ES-I3 (cell line): ENCODE measurements around the gene ABCA7.
A peak's percentile ranks its signal among the peaks of the same experiment; 100 is the strongest.

ENCODE experiments used
- H3K36me3 ChIP-seq: 2 replicates; pipeline ENCODE4 v1.6.1; 2013; ENCODE audit warnings: mild to moderate bottlenecking, low read length, control low read depth, moderate library complexity; ENCODE audit not compliant: insufficient read depth
- H3K4me1 ChIP-seq: 2 replicates; pipeline ENCODE4 v1.6.1; 2013; ENCODE audit warnings: mild to moderate bottlenecking, control low read depth, low read length; ENCODE audit not compliant: insufficient read depth
- H3K9ac ChIP-seq: 2 replicates; pipeline ENCODE4 v1.6.1; 2013; ENCODE audit warnings: low read depth, mild to moderate bottlenecking, low read length, moderate library complexity
- H3K9me3 ChIP-seq: 2 replicates; pipeline ENCODE4 v1.6.1; 2013; ENCODE audit warnings: mild to moderate bottlenecking, low read length, moderate library complexity; ENCODE audit not compliant: control insufficient read depth, insufficient read depth

Gene ABCA7

DNA sequence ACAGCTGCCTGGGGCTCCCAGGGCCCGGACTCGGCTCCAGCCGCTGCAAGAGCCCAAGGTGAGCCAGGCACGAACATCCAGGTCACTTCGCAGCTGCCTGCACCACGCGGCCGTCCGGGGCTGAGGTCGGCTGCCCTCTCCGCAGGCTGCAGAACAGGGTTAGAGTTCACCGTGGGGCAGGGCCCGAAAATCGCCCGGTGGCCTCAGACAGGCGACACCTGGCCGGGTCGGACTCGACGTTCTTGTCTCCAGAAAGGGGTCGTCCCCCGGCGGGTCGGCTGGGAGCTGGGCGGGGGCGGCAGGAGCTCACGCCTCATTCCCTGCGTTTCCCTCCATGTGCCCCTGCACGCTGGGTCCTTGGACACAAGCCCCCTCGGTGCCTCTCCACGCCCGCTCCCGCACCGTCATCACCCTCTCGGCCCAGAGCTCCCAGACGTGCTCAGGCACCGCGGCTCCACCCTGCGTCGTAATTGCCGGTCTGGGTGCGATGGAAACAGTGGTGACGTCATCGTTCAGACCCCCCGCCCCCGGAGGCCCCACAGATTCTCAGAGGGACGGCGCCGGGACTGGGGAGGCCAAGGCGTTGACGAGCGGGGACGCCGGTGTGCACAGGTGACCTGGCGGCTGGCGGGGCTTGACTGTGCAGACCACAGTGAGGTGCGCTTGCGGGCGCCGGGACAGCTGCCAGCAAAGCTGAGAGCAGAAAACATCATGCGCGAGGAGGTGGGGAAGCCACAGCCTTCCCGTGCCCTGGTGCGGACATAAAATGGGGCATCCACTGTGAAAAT is 43.7 kb upstream of the ABCA7 start:
- Histone ChIP-seq H3K9ac (peak overlapping the region; percentile 41; the same call in 1 of the 2 replicates), H3K9me3 (no peaks in the 10 kb centered on the region), H3K36me3 (no peaks in the 10 kb centered on the region; the same call in 1 of the 2 replicates), H3K4me1 (no peaks in the 10 kb centered on the region; the same call in 1 of the 2 replicates)

DNA sequence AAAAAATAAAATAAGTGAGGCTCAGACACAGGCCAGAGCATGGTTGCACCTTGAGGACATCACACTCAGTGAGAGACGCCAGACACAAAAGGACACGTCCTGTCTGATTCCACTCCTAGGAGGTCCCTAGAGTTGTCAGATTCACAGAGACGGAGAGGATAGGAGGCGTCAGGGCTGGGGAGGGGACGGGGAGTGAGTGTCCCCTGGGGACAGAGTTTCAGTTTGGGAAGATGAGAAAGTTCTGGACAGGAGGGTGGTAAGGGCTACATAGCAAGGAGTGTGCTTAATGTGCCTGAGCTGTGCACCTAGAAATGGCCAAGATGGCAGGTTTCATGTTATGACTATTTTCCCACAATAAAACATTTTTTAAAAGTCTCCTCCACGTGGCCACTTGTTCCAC is 41.8 kb upstream of the ABCA7 start:
- Histone ChIP-seq H3K9me3 (no peaks in the 10 kb centered on the region), H3K4me1 (no peaks in the 10 kb centered on the region; the same call in 1 of the 2 replicates), H3K9ac (no peak overlapping the region), H3K36me3 (no peaks in the 10 kb centered on the region; the same call in 1 of the 2 replicates)

DNA sequence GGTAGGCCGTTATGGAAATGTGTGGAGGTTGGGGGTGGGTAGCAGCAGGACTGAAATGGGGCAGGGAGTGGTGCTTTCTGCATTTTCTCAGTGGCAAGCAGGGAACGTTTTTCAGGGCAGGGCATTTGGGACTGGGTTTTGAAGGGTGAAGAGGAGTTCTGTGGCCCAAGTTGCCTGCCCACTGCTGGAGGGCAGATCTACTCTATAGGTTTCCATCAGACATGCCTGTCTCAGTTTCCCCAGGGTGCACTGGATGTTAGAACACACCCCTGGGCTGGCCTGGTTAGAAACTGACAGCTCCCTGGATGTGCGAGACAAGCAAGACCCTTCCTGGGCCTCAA is 40.6 kb upstream of the ABCA7 start:
- no peaks in the 10 kb centered on the region for H3K9me3 ChIP-seq
- no peaks in the 10 kb centered on the region for H3K36me3 ChIP-seq
- no peaks in the 10 kb centered on the region; the same call in 1 of the 2 replicates for H3K4me1 ChIP-seq
- no peak overlapping the region for H3K9ac ChIP-seq

DNA sequence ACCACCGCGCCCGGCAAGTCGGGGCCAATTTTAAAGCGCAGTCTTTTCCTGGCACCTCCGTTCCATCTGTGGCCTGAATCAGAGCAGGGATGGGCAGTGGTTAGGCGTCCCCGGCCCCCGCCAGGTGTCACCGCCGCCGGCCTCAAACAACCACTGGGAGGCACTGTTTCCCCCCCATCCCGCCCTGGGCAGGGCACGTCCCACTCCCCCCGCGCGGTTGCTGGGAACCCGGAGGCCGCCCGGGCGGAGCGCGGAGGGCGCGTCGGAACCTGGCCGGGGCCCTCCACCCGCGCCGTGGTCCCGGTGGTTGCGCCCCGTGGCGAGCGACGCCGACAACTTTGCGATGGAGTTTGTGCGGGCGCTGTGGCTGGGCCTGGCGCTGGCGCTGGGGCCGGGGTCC is 39.8 kb upstream of the ABCA7 start, which contains the start of gene GRIN3B:
TSS of gene GRIN3B (plus strand) at position 325 of the 400 bp plus-strand sequence. CDS start at position 344, 19 bp downstream.
- Histone ChIP-seq H3K9ac (peak within 1 kb of the TSS; percentile 46), H3K4me1 (no peaks in the 10 kb centered on the region; the same call in 1 of the 2 replicates), H3K9me3 (no peaks in the 10 kb centered on the region), H3K36me3 (no peaks in the 10 kb centered on the region)

DNA sequence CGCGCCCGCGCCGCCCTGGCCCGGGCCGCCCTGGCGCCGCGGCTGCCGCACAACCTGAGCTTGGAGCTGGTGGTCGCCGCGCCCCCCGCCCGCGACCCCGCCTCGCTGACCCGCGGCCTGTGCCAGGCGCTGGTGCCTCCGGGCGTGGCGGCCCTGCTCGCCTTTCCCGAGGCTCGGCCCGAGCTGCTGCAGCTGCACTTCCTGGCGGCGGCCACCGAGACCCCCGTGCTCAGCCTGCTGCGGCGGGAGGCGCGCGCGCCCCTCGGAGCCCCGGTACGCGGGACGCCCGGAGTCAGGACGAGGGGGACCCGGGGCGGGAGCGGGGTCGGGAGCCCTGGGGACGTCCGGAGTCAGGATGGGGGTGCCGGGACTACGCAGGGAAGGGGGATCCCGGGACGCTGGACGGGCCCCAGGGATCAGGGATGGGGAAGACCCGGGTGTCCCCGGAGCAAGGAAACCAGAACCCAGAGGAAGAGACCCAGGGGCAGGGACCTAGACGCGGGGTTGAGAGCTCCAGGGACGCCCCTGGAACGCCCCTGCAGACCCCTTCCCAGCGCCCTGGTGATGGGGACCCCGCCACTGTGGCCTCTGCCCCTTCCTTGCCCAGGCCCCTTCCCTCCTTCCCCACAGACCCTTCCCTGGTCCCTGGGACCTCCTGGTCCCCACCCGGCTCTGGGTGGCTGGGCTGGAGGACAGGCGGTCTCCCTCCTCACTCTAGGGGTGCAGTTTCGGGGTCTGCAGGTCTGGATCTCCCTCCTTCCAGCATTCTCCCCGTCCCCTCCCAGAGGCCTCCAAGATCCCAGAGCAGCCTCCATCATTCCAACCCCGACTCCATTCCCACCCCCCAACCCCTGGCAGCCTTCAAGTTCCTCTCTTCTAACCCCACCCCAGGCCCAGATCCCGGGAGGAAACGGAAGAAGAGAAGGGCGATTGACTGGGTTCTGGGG is 39.0 kb upstream of the ABCA7 start:
- H3K36me3 ChIP-seq, result no peaks in the 10 kb centered on the region
- no peaks in the 10 kb centered on the region; the same call in 1 of the 2 replicates for H3K4me1 ChIP-seq
- peak overlapping the region; percentile 46 for H3K9ac ChIP-seq
- no peaks in the 10 kb centered on the region for H3K9me3 ChIP-seq

DNA sequence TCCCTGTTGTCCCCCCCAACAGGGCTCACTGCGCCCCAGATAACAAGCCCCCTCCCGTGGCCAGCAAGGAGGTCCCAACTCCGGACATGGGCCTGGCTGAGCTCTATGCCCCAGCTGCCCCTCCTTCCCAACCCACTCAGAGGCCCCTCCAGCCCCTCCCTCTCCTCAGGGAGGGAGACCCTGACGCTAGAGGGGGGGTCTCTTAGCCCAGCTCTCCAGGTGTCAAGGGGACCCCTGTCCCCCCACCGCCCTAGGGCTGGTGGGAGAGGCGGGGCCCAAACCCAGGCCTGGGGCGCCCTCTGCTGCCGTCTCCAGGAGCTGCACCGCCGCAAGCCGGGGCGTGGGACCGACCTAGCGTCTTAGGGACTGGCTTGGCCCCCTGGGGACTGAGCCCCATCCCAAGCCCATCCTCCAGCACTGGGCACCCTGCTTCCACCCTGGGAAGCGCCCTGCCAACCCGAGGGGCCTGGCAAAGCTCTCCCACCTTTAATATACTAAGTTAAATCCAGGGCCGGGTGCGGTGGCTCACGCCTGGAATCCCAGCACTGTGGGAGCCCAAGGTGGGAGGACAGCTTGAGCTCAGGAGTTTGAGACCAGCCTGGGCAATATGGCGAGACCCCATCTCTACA is 38.3 kb upstream of the ABCA7 start:
- H3K9ac ChIP-seq, result peak overlapping the region; percentile 46; the same call in 1 of the 2 replicates
- no peaks in the 10 kb centered on the region for H3K9me3 ChIP-seq
- H3K36me3 ChIP-seq, result no peaks in the 10 kb centered on the region
- H3K4me1 ChIP-seq, result no peaks in the 10 kb centered on the region

DNA sequence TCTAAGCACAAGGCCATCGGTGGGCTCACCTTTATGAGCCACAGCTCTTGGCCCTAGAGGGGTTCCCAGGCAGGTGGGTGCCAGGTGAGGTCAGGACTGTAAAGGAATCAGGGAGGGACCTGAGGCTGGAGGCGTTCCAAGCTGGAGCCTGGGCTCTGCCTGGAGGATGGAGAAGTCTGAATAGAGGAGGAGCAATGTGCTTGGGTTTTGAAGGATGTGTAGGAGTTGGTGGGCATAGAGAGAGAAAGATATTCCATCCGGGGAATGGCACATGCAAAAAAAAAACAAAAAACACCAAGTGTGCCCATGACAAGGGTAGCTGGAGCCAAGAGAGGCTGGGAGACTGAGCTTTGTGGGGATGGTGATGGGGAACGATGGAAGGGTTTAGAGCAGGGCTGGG is 37.3 kb upstream of the ABCA7 start:
- no peaks in the 10 kb centered on the region for H3K36me3 ChIP-seq
- H3K9me3 ChIP-seq, result no peaks in the 10 kb centered on the region
- H3K9ac ChIP-seq, result no peak overlapping the region
- H3K4me1 ChIP-seq, result no peaks in the 10 kb centered on the region

DNA sequence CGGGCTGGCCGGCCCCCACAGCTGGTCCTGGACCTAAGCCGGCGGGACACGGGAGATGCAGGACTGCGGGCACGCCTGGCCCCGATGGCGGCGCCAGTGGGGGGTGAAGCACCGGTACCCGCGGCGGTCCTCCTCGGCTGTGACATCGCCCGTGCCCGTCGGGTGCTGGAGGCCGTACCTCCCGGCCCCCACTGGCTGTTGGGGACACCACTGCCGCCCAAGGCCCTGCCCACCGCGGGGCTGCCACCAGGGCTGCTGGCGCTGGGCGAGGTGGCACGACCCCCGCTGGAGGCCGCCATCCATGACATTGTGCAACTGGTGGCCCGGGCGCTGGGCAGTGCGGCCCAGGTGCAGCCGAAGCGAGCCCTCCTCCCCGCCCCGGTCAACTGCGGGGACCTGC is 36.6 kb upstream of the ABCA7 start:
- H3K4me1 ChIP-seq, result no peaks in the 10 kb centered on the region
- H3K9ac ChIP-seq, result no peak overlapping the region
- no peaks in the 10 kb centered on the region for H3K36me3 ChIP-seq
- H3K9me3 ChIP-seq, result no peaks in the 10 kb centered on the region

DNA sequence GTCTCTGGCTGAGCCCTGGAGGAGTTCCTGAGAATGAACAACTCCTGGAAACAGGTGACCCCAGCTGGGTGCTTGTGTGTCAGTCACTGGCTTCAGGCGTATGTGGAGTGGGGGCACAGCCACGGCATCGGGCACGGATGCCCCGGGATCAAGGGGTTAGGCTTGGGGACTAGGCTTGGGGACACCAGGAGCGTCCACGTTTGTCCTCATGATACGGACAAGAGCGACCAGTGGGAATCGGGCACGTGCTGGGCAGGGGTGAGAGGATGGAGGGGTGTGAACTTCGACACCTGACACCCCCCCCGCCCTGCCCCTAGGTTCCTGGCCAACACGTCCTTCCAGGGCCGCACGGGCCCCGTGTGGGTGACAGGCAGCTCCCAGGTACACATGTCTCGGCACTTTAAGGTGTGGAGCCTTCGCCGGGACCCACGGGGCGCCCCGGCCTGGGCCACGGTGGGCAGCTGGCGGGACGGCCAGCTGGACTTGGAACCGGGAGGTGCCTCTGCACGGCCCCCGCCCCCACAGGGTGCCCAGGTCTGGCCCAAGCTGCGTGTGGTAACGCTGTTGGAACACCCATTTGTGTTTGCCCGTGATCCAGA is 35.6 kb upstream of the ABCA7 start:
- Histone ChIP-seq H3K4me1 (no peaks in the 10 kb centered on the region), H3K36me3 (no peaks in the 10 kb centered on the region), H3K9ac (no peak overlapping the region), H3K9me3 (no peaks in the 10 kb centered on the region)

DNA sequence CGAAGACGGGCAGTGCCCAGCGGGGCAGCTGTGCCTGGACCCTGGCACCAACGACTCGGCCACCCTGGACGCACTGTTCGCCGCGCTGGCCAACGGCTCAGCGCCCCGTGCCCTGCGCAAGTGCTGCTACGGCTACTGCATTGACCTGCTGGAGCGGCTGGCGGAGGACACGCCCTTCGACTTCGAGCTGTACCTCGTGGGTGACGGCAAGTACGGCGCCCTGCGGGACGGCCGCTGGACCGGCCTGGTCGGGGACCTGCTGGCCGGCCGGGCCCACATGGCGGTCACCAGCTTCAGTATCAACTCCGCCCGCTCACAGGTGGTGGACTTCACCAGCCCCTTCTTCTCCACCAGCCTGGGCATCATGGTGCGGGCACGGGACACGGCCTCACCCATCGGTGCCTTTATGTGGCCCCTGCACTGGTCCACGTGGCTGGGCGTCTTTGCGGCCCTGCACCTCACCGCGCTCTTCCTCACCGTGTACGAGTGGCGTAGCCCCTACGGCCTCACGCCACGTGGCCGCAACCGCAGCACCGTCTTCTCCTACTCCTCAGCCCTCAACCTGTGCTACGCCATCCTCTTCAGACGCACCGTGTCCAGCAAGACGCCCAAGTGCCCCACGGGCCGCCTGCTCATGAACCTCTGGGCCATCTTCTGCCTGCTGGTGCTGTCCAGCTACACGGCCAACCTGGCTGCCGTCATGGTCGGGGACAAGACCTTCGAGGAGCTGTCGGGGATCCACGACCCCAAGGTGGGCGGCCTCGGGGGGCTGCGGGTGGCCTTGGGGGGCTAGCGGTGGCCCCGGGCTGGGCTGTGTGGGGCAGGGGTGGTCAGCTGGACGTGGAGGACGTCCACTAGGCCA is 34.9 kb upstream of the ABCA7 start:
- no peak overlapping the region for H3K9ac ChIP-seq

DNA sequence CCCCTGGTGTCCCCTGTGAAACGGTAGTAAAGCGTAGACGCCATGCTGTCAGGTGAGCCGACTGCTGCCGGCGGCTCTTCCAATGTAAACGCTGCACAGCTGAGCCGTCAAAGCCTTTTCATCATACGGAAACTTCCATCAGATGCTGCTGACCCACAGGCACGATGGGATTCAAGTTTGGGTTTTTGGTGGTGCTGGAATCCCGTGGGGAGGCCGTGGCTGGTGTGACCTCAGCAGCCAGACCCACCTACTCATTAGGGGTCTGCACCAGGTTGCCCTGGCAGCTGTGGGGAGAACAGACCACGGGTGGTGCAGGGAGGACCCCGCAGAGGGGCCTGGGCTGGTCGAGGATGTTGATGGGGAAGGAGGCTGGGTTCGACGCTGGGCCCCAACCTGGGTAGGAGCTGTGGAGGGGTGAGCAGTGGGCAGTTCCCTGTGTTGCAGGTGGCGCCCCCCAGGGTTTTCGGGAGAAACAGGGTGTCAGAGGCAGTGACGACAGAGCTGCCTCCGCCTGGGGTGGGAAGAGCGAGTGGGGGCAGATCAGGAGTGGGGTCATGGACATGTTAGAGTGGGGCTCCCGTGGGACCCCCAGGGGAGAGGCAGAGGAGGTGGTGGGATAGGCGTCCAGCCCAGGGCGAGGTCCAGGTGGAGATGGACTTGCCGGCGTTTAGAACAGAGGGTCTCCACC is 33.1 kb upstream of the ABCA7 start:
- H3K36me3 ChIP-seq, result no peaks in the 10 kb centered on the region
- H3K9ac ChIP-seq, result no peak overlapping the region
- no peaks in the 10 kb centered on the region for H3K4me1 ChIP-seq
- no peaks in the 10 kb centered on the region for H3K9me3 ChIP-seq

More for the DNA sequence above, 34.9 kb upstream of the ABCA7 start:
- Histone ChIP-seq H3K36me3 (no peaks in the 10 kb centered on the region), H3K9me3 (no peaks in the 10 kb centered on the region), H3K4me1 (no peaks in the 10 kb centered on the region)

DNA sequence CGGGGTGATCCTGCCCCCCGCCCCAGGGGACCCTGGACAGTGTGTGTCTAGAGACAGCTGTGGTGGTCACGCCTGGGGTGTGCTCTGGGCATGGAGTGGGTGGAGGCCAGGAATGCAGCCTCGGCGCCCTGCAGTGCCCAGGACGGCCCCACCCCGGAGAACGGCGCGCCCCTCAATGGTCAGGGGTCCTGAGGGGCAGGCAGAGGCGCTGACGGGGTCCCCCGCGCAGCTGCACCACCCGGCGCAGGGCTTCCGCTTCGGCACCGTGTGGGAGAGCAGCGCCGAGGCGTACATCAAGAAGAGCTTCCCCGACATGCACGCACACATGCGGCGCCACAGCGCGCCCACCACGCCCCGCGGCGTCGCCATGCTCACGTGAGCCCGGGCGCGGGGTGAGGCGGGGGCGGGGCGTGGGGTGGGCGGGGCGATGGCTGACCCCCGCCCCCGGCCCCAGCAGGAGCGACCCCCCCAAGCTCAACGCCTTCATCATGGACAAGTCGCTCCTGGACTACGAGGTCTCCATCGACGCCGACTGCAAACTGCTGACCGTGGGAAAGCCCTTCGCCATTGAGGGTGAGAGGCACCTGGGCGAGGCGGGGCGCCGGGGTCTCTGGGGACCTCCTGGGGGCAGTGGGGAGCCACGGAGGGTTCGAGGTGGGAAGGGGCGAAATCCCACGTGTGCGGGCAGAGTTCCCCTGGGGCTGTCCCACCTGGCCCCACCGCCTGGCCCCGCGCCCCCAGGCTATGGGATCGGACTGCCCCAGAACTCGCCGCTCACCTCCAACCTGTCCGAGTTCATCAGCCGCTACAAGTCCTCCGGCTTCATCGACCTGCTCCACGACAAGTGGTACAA is 32.3 kb upstream of the ABCA7 start:
- Histone ChIP-seq H3K9ac (no peak overlapping the region), H3K36me3 (no peaks in the 10 kb centered on the region), H3K9me3 (no peaks in the 10 kb centered on the region), H3K4me1 (no peaks in the 10 kb centered on the region)
